Neural cell (in vitro differentiated cells): ENCODE measurements around the gene NRSN1. TPM values are rescaled to one million over a fixed set of nuclear protein-coding genes. Genes with fewer than 3 reads are reported as not detected.

Source experiments
- H2AFZ ChIP-seq: fragments of 200-600, 300-800 bp; sonication (generic), shearing (Covaris generic); 2 replicates; pipeline ENCODE4 v1.6.0; 2014; ENCODE audit warnings: low read depth, mild to moderate bottlenecking, antibody characterized with exemption, low read length, moderate library complexity
- H3F3A ChIP-seq: fragments of 200-600 bp; shearing (Covaris generic); 2 replicates; pipeline ENCODE4 v1.6.1; 2016; ENCODE audit warnings: mild to moderate bottlenecking, moderate library complexity, mixed read lengths, antibody characterized with exemption, low read length; ENCODE audit not compliant: insufficient read depth, poor library complexity, severe bottlenecking
- H3K27ac ChIP-seq: fragments of 200-600, 300-800 bp; sonication (generic), shearing (Covaris generic); 2 replicates; pipeline ENCODE4 v1.5.1; 2014; ENCODE audit warnings: mild to moderate bottlenecking, low read length, moderate library complexity
- H3K27me3 ChIP-seq: fragments of 300-800, 200-600 bp; sonication (generic), shearing (Covaris generic); 2 replicates; pipeline ENCODE4 v1.6.0; 2014; ENCODE audit warnings: mild to moderate bottlenecking, low read depth, low read length, moderate library complexity; ENCODE audit not compliant: insufficient read depth
- H3K36me3 ChIP-seq: fragments of 300-800, 200-600 bp; sonication (generic), shearing (Covaris generic); 2 replicates; pipeline ENCODE4 v1.5.1; 2014; ENCODE audit warnings: mild to moderate bottlenecking, antibody characterized with exemption, low read length, moderate library complexity; ENCODE audit not compliant: insufficient read depth
- H3K4me2 ChIP-seq: fragments of 300-800, 200-600 bp; sonication (generic), shearing (Covaris generic); 2 replicates; pipeline ENCODE4 v1.6.0; 2014; ENCODE audit warnings: mild to moderate bottlenecking, low read length
- H3K4me3 ChIP-seq: fragments of 300-800, 200-600 bp; sonication (generic), shearing (Covaris generic); 2 replicates; pipeline ENCODE4 v1.5.1; 2014; ENCODE audit warnings: mild to moderate bottlenecking, low read length, moderate library complexity
- H3K79me2 ChIP-seq: fragments of 200-600 bp; shearing (Covaris generic); replicated peaks from 2 replicates; pipeline ENCODE4 v1.6.0; 2014; ENCODE audit warnings: mild to moderate bottlenecking, low read length, moderate library complexity; ENCODE audit not compliant: insufficient read depth
- H3K9ac ChIP-seq: fragments of 300-800, 200-600 bp; sonication (generic), shearing (Covaris generic); 2 replicates; pipeline ENCODE4 v1.6.1; 2016; ENCODE audit warnings: mild to moderate bottlenecking, low read length, mixed read lengths
- H3K9me2 ChIP-seq: fragments of 200-600 bp; shearing (Covaris generic); 2 replicates; pipeline ENCODE4 v1.6.1; 2016; ENCODE audit warnings: mild to moderate bottlenecking, low read length, mixed read lengths; ENCODE audit not compliant: insufficient read depth
- H3K9me3 ChIP-seq: fragments of 200-600, 300-800 bp; sonication (generic), shearing (Covaris generic); 2 replicates; pipeline ENCODE4 v1.6.1; 2016; ENCODE audit warnings: mild to moderate bottlenecking, mixed run types, low read length, moderate library complexity, mixed read lengths
- H4K20me1 ChIP-seq: fragments of 200-600 bp; shearing (Covaris generic); 2 replicates; pipeline ENCODE4 v1.6.1; 2016; ENCODE audit warnings: mild to moderate bottlenecking, mixed run types; ENCODE audit not compliant: insufficient read depth
- EP300 ChIP-seq: fragments of 450-650 bp; conservative IDR thresholded peaks from 2 replicates; pipeline ENCODE4 v1.6.1; 2014; ENCODE audit warnings: antibody characterized with exemption, mild to moderate bottlenecking, moderate library complexity; ENCODE audit not compliant: poor library complexity, severe bottlenecking
- EZH2 ChIP-seq: fragments of 200-600, 300-800 bp; shearing (Covaris generic), sonication (generic); IDR thresholded peaks from 2 replicates; pipeline ENCODE4 v1.6.1; 2014; ENCODE audit warnings: antibody characterized with exemption, low read length, borderline replicate concordance, mild to moderate bottlenecking; ENCODE audit not compliant: insufficient read depth, poor library complexity, severe bottlenecking
- MXI1 ChIP-seq: fragments of 450-650 bp; conservative IDR thresholded peaks from 2 replicates; pipeline ENCODE4 v1.6.1; 2014; ENCODE audit warnings: antibody characterized with exemption, mild to moderate bottlenecking; ENCODE audit not compliant: poor library complexity, severe bottlenecking
- POLR2AphosphoS5 ChIP-seq: IDR thresholded peaks from 2 replicates; pipeline ENCODE4 v1.6.1; 2012
- RAD21 ChIP-seq: fragments of 450-650 bp; conservative IDR thresholded peaks from 2 replicates; pipeline ENCODE4 v1.6.1; 2014; ENCODE audit warnings: antibody characterized with exemption, mild to moderate bottlenecking, moderate library complexity
- SMC3 ChIP-seq: fragments of 450-650 bp; conservative IDR thresholded peaks from 2 replicates; pipeline ENCODE4 v1.6.1; 2014; ENCODE audit warnings: antibody characterized with exemption, mild to moderate bottlenecking, moderate library complexity; ENCODE audit not compliant: poor library complexity
- TAF1 ChIP-seq: IDR thresholded peaks from 2 replicates; pipeline ENCODE4 v1.6.1; 2012; ENCODE audit warnings: low read depth
- polyA plus RNA-seq: library from polyadenylated mRNA; depleted of rRNA; stranded (reverse); fragments of >200 nt; gene quantifications from 2 replicates; pipeline ENCODE4 v1.2.3, GENCODE V29; 2014
- TF ChIP-seq, protein P1 (sequence below): fragments of 450-650 bp; IDR thresholded peaks from 2 replicates; pipeline ENCODE4 v1.5.1; 2014; ENCODE audit warnings: antibody characterized with exemption, mild to moderate bottlenecking, moderate library complexity; ENCODE audit not compliant: poor library complexity, severe bottlenecking
- TF ChIP-seq, protein P2 (sequence below): IDR thresholded peaks from 2 replicates; pipeline ENCODE4 v1.6.1; 2012; ENCODE audit warnings: borderline replicate concordance

The NRSN1 gene
- polyA plus RNA-seq, 1 donor from 2014 or later: 23.1 TPM

DNA sequence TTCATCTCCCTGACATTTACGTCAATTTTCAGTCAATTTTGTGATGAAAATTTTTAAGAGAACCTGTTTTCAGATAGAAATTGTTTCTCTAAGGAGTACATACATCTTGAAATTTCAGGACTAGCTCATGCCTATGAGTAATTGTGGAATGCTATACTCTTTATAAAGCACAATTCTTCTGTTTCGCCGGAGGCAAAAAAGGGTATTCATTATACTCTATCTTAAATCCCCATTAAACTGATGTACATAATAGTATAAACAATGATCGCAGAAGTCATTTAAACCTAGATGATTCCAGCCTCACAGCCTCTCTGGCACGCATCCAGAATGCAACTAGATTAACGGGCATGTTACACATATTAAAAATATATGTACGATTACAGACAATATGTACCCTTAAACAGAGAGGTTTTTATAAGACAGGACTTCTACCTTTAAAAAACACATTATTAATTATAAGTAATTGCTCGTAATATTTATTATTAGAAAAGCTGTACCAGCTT, 62.6 kb downstream of the NRSN1 start:
- H3K4me3 ChIP-seq: no peak overlapping the region
- peak overlapping the region; percentile 40 for H3K27ac ChIP-seq
- H3K36me3 ChIP-seq: no peaks in the 10 kb centered on the region
- H3K9me2 ChIP-seq: no peaks in the 10 kb centered on the region
- no peaks in the 10 kb centered on the region for H3K79me2 ChIP-seq
- TF ChIP-seq EP300 (no peak), POLR2AphosphoS5 (no peak), EZH2 (no peak)
- TF ChIP-seq, protein P1, sequence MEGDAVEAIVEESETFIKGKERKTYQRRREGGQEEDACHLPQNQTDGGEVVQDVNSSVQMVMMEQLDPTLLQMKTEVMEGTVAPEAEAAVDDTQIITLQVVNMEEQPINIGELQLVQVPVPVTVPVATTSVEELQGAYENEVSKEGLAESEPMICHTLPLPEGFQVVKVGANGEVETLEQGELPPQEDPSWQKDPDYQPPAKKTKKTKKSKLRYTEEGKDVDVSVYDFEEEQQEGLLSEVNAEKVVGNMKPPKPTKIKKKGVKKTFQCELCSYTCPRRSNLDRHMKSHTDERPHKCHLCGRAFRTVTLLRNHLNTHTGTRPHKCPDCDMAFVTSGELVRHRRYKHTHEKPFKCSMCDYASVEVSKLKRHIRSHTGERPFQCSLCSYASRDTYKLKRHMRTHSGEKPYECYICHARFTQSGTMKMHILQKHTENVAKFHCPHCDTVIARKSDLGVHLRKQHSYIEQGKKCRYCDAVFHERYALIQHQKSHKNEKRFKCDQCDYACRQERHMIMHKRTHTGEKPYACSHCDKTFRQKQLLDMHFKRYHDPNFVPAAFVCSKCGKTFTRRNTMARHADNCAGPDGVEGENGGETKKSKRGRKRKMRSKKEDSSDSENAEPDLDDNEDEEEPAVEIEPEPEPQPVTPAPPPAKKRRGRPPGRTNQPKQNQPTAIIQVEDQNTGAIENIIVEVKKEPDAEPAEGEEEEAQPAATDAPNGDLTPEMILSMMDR: no peak
- no peak overlapping the region for H3K4me2 ChIP-seq
- H3F3A ChIP-seq: no peaks in the 10 kb centered on the region
- H3K9ac ChIP-seq: no peak overlapping the region
- H4K20me1 ChIP-seq: no peaks in the 10 kb centered on the region
- no peaks in the 10 kb centered on the region for H3K27me3 ChIP-seq
- H3K9me3 ChIP-seq: no peaks in the 10 kb centered on the region
- no peak overlapping the region for H2AFZ ChIP-seq

DNA sequence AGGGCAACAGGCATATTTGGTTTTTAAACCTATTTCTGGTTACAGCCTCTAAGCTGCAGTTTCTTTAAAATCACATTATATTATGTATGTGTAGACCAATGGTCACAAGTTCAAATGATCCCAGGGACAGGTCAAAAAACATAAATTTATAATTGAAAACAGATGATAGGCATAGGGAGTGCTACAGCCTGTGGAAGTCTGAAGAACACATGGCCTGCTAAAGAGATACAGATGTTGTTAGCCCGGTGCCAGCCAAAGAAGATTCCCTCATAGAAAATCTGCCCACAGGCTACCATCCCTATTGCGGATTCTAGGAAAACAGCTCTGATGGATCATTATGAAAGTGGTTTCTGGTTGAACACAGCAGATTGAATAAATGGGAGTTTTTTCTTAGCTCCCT, 65.3 kb downstream of the NRSN1 start:
- Histone ChIP-seq H3K9me3 (no peaks in the 10 kb centered on the region), H3F3A (no peaks in the 10 kb centered on the region), H4K20me1 (no peaks in the 10 kb centered on the region), H2AFZ (no peak overlapping the region), H3K9ac (no peak overlapping the region), H3K4me3 (no peak overlapping the region), H3K27ac (no peak overlapping the region), H3K79me2 (no peaks in the 10 kb centered on the region), H3K36me3 (no peaks in the 10 kb centered on the region), H3K9me2 (no peaks in the 10 kb centered on the region), H3K27me3 (no peaks in the 10 kb centered on the region), H3K4me2 (no peak overlapping the region)
- TF ChIP-seq POLR2AphosphoS5: no peak
- TF ChIP-seq RAD21: no peak
- TF ChIP-seq, protein P1: no peak
- TF ChIP-seq, protein P2, sequence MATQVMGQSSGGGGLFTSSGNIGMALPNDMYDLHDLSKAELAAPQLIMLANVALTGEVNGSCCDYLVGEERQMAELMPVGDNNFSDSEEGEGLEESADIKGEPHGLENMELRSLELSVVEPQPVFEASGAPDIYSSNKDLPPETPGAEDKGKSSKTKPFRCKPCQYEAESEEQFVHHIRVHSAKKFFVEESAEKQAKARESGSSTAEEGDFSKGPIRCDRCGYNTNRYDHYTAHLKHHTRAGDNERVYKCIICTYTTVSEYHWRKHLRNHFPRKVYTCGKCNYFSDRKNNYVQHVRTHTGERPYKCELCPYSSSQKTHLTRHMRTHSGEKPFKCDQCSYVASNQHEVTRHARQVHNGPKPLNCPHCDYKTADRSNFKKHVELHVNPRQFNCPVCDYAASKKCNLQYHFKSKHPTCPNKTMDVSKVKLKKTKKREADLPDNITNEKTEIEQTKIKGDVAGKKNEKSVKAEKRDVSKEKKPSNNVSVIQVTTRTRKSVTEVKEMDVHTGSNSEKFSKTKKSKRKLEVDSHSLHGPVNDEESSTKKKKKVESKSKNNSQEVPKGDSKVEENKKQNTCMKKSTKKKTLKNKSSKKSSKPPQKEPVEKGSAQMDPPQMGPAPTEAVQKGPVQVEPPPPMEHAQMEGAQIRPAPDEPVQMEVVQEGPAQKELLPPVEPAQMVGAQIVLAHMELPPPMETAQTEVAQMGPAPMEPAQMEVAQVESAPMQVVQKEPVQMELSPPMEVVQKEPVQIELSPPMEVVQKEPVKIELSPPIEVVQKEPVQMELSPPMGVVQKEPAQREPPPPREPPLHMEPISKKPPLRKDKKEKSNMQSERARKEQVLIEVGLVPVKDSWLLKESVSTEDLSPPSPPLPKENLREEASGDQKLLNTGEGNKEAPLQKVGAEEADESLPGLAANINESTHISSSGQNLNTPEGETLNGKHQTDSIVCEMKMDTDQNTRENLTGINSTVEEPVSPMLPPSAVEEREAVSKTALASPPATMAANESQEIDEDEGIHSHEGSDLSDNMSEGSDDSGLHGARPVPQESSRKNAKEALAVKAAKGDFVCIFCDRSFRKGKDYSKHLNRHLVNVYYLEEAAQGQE: no peak
- TF ChIP-seq EZH2: no peak
- TF ChIP-seq MXI1: no peak
- no peak for TF ChIP-seq EP300
- no peak for TF ChIP-seq SMC3
- no peak for TF ChIP-seq TAF1
